Measurements from ENCODE around the gene ZBED5. TPM values are rescaled to one million over a fixed set of nuclear protein-coding genes. Genes with fewer than 3 reads are reported as not detected.

The ZBED5 gene
- polyA plus RNA-seq, 4 donors = 101 to 118 (median 110) TPM

Other genes with a start within 250 kb of the ZBED5 start
- gene IRAG1, start 164.3 kb downstream of the ZBED5 start, polyA plus RNA-seq (ENCODE audit: insufficient read length in 4 of 4) = 10 to 100 TPM; 10.1 to 12.1 (median 10.4) TPM
- gene CTR9, start 106.8 kb downstream of the ZBED5 start, polyA plus RNA-seq (ENCODE audit: insufficient read length in 4 of 4) = 10 to 100 TPM; 58.4 to 72.9 (median 69.2) TPM
- 100 to 1,000 TPM; 792 to 886 (median 869) TPM for gene EIF4G2, start 49.1 kb downstream of the ZBED5 start, polyA plus RNA-seq (ENCODE audit: insufficient read length in 4 of 4)